Stomach (tissue), 9 donors: ENCODE results near the gene EHD1. TPM values are rescaled to one million over a fixed set of nuclear protein-coding genes. Genes with fewer than 3 reads are reported as not detected.

Source experiments
- DNase-seq, 2 donors: peaks; one replicate each; pipeline versions ENCODE4 v3.0.0 to v3.0.0-alpha.2; 2013 to 2019
- H3K27ac ChIP-seq, 5 donors: fragments of 200-600 bp in 4 of 5; sonication (generic) in 4 of 5; one replicate each; pipeline ENCODE4 v1.5.1; 2013 to 2019; ENCODE audit warnings: mild to moderate bottlenecking in 1 of 5, moderate library complexity in 1 of 5
- H3K27me3 ChIP-seq, 3 donors: fragments of 200-600 bp; sonication (generic); one replicate each; pipeline ENCODE4 v1.5.1; 2017 to 2019; ENCODE audit warnings: mixed run types in 1 of 3
- H3K36me3 ChIP-seq, 4 donors: fragments of 200-600 bp; sonication (generic); 1 replicate in 3 of 4; 2 replicates in 1 of 4; pipeline ENCODE4 v1.5.1; 2016 to 2019
- H3K4me1 ChIP-seq, 4 donors: fragments of 200-600 bp; sonication (generic); one replicate each; pipeline ENCODE4 v1.5.1; 2016 to 2019
- H3K4me3 ChIP-seq, 4 donors: fragments of 200-600 bp; sonication (generic) in 3 of 4; one replicate each; pipeline ENCODE4 v1.5.1; 2016 to 2019; ENCODE audit warnings: mild to moderate bottlenecking in 1 of 4
- H3K9me3 ChIP-seq, 4 donors: fragments of 200-600 bp; sonication (generic); one replicate each; pipeline ENCODE4 v1.5.1; 2016 to 2019
- EP300 ChIP-seq: sonication (generic); formaldehyde crosslinking; IDR thresholded peaks from one replicate; pipeline ENCODE4 v1.6.1; 2017; ENCODE audit warnings: antibody characterized with exemption
- POLR2A ChIP-seq, 4 donors: fragments of 450-650 bp; IDR thresholded peaks; one replicate each; pipeline ENCODE4 v1.6.1; 2016; ENCODE audit warnings: antibody characterized with exemption in 4 of 4, control low read depth in 2 of 4, mild to moderate bottlenecking in 1 of 4, moderate library complexity in 1 of 4
- POLR2AphosphoS5 ChIP-seq, 3 donors: sonication (generic); formaldehyde crosslinking; IDR thresholded peaks; one replicate each; pipeline ENCODE4 v1.6.1; 2016; ENCODE audit warnings: antibody characterized with exemption in 3 of 3
- WGBS, 5 donors: extraction: QIAGEN DNeasy Blood & Tissue Kit in 3 of 5; methylation state at CpG; one replicate each; pipeline versions ENCODE4 v1.1.5 to v1.1.7; 2013 to 2018; 5-methylcytosine and 5-hydroxymethylcytosine counted together
- intact Hi-C: fragments of 100-400 bp; cut with DNase I; formaldehyde crosslinking; loops from one replicate; pipeline ENCODE4 v1.15.1; 2023; ENCODE audit warnings: low total_unique reads
- polyA plus RNA-seq, 3 donors: library from polyadenylated mRNA; stranded (reverse); fragments of 200-250 nt; gene quantifications; one replicate each; pipeline ENCODE4 v1.2.3, GENCODE V29; 2013
- total RNA-seq, 5 donors: library from RNA; depleted of rRNA; stranded (reverse); fragments of >200 nt; gene quantifications; one replicate each; pipeline versions ENCODE4 v1.1.0 to v1.2.3, GENCODE V29; 2014 to 2016
- TF ChIP-seq, protein P1 (sequence below), 7 experiments: fragments of 450-650 bp in 4 of 7; fragments of 200-600 bp in 3 of 7; sonication (generic) in 3 of 7; IDR thresholded peaks; one replicate each; pipeline ENCODE4 v1.5.1; 2016 to 2019; ENCODE audit warnings: antibody characterized with exemption in 7 of 7, control low read depth in 2 of 7, mild to moderate bottlenecking in 1 of 7
- donor health status: healthy with polysubstance abuse.
- donor health status: Bipolar disorder and iron deficiency.
- donor health status: healthy.

The EHD1 gene
- total and polyA plus RNA-seq, 8 donors, result 17.9 to 160 (median 37.5) TPM

- intact Hi-C loops, result no loop called here
- Histone ChIP-seq H3K27me3 (no peaks in the 10 kb centered on the region), H3K4me3 (no peak overlapping the region), H3K27ac (peak overlapping the region; percentile 63 to 94 (median 92)), H3K36me3 (peaks cover 20 to 29% (median 26%) of the 10 kb centered on the region in 4 donors), H3K9me3 (no peaks in the 10 kb centered on the region), H3K4me1 (peaks cover 74 to 95% (median 92%) of the 10 kb centered on the region in 4 donors)
- peak in 1 of 2 donors; percentile 51 for DNase-seq
- TF ChIP-seq POLR2AphosphoS5 (IDR thresholded peaks at IDR 0.05), result no peak
- TF ChIP-seq, protein P1, sequence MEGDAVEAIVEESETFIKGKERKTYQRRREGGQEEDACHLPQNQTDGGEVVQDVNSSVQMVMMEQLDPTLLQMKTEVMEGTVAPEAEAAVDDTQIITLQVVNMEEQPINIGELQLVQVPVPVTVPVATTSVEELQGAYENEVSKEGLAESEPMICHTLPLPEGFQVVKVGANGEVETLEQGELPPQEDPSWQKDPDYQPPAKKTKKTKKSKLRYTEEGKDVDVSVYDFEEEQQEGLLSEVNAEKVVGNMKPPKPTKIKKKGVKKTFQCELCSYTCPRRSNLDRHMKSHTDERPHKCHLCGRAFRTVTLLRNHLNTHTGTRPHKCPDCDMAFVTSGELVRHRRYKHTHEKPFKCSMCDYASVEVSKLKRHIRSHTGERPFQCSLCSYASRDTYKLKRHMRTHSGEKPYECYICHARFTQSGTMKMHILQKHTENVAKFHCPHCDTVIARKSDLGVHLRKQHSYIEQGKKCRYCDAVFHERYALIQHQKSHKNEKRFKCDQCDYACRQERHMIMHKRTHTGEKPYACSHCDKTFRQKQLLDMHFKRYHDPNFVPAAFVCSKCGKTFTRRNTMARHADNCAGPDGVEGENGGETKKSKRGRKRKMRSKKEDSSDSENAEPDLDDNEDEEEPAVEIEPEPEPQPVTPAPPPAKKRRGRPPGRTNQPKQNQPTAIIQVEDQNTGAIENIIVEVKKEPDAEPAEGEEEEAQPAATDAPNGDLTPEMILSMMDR (IDR thresholded peaks at IDR 0.05), result no peak
- TF ChIP-seq EP300, result no peak
- TF ChIP-seq POLR2A (IDR thresholded peaks at IDR 0.05), result no peak
- 45 to 58% (median 51%) methylated on average over 7 to 13 of the region's 13 CpGs for WGBS, 5 donors
Measured at GRCh38 chr11:64850979-64851567, 27.3 kb downstream of the EHD1 start.

DNA sequence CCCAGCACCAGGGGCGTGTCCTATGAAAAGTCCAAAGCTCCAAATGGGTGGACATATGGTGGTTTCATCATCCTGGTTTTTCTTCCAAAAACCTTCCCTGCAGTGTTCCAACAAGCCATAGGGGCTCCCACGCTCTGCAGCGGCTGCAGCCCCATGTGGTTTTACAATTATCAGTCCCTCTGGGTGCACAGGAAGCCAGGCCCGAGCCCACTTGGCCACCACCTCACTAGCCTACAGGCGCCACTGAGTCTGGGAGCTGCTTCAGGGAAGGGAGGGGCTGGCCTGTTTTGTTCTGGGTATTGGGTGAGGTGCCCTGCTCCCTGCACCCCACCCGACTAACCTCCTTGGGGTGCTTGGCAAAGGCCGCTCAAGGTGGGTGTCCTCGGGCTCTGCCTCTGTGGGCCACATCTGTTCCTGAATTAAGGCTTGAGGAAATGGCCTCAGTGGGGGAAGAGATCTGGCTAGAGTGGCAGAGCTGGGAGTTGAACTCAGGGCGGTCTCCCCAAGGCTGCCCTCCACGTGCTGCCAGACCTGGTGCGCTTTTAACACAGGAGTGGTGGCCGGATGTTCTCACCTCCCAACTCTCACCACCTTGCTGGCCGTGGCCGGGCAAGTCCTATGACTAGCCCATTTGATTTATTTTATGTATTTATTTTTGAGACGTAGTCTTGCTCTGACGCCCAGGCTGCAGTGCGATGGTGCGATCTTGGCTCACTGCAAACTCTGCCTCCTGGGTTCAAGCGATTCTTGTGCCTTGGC lies 28.6 kb downstream of the EHD1 start:
- DNase-seq, result no peak
- TF ChIP-seq, protein P1 (IDR thresholded peaks at IDR 0.05), result no peak
- TF ChIP-seq POLR2A (IDR thresholded peaks at IDR 0.05), result no peak
- Histone ChIP-seq H3K27ac (peak overlapping the region; percentile 20 to 94 (median 92)), H3K27me3 (no peaks in the 10 kb centered on the region), H3K4me3 (no peak overlapping the region), H3K36me3 (peaks cover 20 to 25% (median 23%) of the 10 kb centered on the region in 4 donors), H3K4me1 (peaks cover 64 to 88% (median 84%) of the 10 kb centered on the region in 4 donors), H3K9me3 (no peaks in the 10 kb centered on the region)
- 73 to 78% (median 75%) methylated on average over 18 to 19 of the region's 19 CpGs for WGBS, 5 donors
- intact Hi-C loops, result no loop called here

DNA sequence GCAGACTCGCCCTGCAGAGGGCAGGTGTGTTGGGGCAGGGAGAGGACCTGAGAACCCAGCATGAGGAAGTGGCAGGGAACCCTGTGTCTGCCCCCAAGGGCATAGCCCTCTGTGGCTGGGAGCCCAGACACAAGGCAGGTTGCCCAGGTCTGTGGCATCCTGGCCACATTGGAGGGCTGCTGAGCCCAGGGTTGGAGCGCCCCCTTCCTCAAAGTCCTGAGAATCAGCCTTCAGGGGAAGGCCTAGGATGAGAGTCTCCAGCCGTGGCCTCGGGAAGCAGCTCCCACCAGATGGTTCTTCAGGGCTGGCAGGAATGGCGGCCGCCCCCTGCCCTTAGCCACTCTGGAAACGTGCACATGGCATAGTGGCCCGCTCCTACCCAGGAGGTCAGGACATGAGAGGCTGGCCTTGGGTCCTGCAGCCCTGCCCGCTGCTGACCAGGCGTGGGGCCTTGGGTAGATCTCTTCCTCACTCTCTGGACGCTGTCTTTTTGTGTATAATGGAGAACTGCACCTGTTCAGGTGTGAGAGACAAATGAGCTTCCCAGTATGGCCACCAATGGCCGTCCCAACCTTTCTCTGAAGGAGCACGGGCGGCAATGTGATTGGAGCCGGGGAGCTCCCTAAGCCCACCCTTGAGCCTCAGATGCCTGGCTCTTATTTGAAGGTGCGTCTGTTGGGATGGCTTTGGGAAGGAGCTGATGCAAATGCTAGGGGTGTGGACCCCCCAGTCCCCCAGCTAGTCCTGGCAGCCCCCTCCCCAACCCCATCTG lies 29.4 kb downstream of the EHD1 start:
- no peak overlapping the region for H3K4me3 ChIP-seq
- peaks cover 13 to 17% (median 15%) of the 10 kb centered on the region in 4 donors for H3K36me3 ChIP-seq
- H3K4me1 ChIP-seq, result peaks cover 61 to 88% (median 84%) of the 10 kb centered on the region in 4 donors
- TF ChIP-seq, protein P1 (IDR thresholded peaks at IDR 0.05), result peak in 2 of 7 experiments; percentile 38 to 45
- TF ChIP-seq EP300 (no peak), POLR2A (IDR thresholded peaks at IDR 0.05) (no peak), POLR2AphosphoS5 (IDR thresholded peaks at IDR 0.05) (peak in 2 of 3 donors; percentile 41 to 84)
- 70 to 88% (median 72%) methylated on average over 6 to 16 of the region's 16 CpGs for WGBS, 5 donors
- peak; percentile 80 to 89 for DNase-seq
- H3K27me3 ChIP-seq, result no peaks in the 10 kb centered on the region
- peak overlapping the region; percentile 1 to 94 (median 92) for H3K27ac ChIP-seq
- no peaks in the 10 kb centered on the region for H3K9me3 ChIP-seq
- intact Hi-C loops, result no loop called here

DNA sequence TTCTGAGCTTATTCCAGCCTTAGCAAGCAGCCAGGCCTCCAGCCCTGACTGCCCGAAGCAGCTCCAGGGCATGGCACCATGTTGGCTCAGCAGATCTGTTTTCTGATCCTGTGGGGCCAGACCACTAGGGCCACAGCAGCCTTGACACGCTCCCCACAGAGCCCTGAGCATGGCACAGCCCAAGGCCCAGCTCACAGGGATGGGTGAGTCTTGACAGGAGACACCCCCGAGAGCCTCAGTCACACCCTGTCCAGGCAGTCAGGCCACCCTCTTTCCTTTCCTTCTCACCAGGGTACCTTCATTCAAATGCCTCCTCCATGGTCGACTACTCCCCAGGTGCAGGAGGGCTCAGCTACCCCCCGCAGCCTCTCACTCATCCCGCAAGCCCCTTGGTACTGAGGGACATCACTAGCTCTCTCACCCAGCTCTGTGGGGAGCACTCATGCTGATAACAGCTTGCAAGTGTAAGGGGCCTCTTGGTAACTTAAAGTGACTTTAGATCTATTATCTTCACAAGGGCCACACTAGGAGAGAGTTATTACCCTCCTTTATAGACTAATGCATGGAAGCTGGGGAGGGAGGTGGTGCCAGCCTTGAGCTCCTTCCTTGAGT lies 30.1 kb downstream of the EHD1 start:
- TF ChIP-seq POLR2A (IDR thresholded peaks at IDR 0.05) (no peak), EP300 (no peak), POLR2AphosphoS5 (IDR thresholded peaks at IDR 0.05) (no peak)
- TF ChIP-seq, protein P1 (IDR thresholded peaks at IDR 0.05), result no peak
- Histone ChIP-seq H3K27me3 (no peaks in the 10 kb centered on the region), H3K4me1 (peaks cover 56 to 87% (median 83%) of the 10 kb centered on the region in 4 donors), H3K27ac (peak overlapping the region; percentile 1 to 94 (median 92)), H3K4me3 (no peak overlapping the region), H3K36me3 (peaks cover 6 to 11% (median 9%) of the 10 kb centered on the region in 4 donors), H3K9me3 (no peaks in the 10 kb centered on the region)
- no peak for DNase-seq
- 59 to 87% (median 66%) methylated on average over 6 of the region's 6 CpGs for WGBS, 5 donors
- intact Hi-C loops, result no loop called here
